ENCODE measurements around the gene LPP. TPM values are rescaled to one million over a fixed set of nuclear protein-coding genes. Genes with fewer than 3 reads are reported as not detected.

Gene LPP
- total RNA-seq, 1 donor from 2014 or later, result 132 TPM

- peaks cover 7% of the 10 kb centered on the region for H3K9me3 Mint-ChIP-seq
- H3K27ac Mint-ChIP-seq, result no peak overlapping the region
- H3K36me3 Mint-ChIP-seq, result peaks cover 3% of the 10 kb centered on the region
- no peaks in the 10 kb centered on the region for H3K27me3 Mint-ChIP-seq (ENCODE audit: low read depth)
- peaks cover 12% of the 10 kb centered on the region for H3K4me1 Mint-ChIP-seq
- H3K4me3 Mint-ChIP-seq, result no peak overlapping the region
- TF ChIP-seq CTCF (IDR thresholded peaks at IDR 0.05; ENCODE audit: unreplicated experiment), result no peak
- no peak for DNase-seq (ENCODE audit: low spot score in 2 of 2, unreplicated experiment in 2 of 2)
These were observed 761.2 kb downstream of the LPP start for GRCh38 chr3:188915127-188915526.

- H3K9me3 Mint-ChIP-seq, result peaks cover 7% of the 10 kb centered on the region
- peaks cover 12% of the 10 kb centered on the region for H3K4me1 Mint-ChIP-seq
- TF ChIP-seq CTCF (IDR thresholded peaks at IDR 0.05; ENCODE audit: unreplicated experiment), result no peak
- no peak for DNase-seq (ENCODE audit: low spot score in 2 of 2, unreplicated experiment in 2 of 2)
- no peak overlapping the region for H3K27ac Mint-ChIP-seq
- H3K4me3 Mint-ChIP-seq, result no peak overlapping the region
- H3K27me3 Mint-ChIP-seq (ENCODE audit: low read depth), result no peaks in the 10 kb centered on the region
- H3K36me3 Mint-ChIP-seq, result peaks cover 3% of the 10 kb centered on the region
These were observed 763.0 kb downstream of the LPP start for GRCh38 chr3:188916934-188917401.

DNA sequence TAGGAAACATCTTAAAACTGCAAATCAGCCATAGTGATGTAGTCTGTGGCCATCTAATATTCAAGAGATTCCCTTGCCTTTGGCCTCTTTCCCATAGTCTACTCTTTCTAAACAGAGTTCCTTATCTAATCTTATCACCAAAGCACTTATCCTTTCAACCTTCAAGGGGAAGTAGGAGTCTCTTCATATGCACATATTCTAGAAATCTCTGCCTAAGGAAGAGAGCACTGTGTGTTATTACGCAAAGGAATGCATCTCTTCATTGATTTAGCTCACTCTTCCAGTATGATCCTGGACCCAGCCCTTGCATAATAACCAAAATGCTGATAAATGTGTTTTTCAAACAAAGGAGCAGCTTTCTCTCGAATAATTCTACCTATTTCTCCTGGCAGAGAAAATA lies 764.1 kb downstream of the LPP start:
- Mint-ChIP-seq H3K9me3 (peaks cover 7% of the 10 kb centered on the region), H3K36me3 (peaks cover 3% of the 10 kb centered on the region), H3K27me3 (ENCODE audit: low read depth) (no peaks in the 10 kb centered on the region), H3K27ac (no peak overlapping the region), H3K4me3 (no peak overlapping the region), H3K4me1 (peaks cover 12% of the 10 kb centered on the region)
- no peak for TF ChIP-seq CTCF (IDR thresholded peaks at IDR 0.05; ENCODE audit: unreplicated experiment)
- no peak for DNase-seq (ENCODE audit: low spot score in 2 of 2, unreplicated experiment in 2 of 2)

DNA sequence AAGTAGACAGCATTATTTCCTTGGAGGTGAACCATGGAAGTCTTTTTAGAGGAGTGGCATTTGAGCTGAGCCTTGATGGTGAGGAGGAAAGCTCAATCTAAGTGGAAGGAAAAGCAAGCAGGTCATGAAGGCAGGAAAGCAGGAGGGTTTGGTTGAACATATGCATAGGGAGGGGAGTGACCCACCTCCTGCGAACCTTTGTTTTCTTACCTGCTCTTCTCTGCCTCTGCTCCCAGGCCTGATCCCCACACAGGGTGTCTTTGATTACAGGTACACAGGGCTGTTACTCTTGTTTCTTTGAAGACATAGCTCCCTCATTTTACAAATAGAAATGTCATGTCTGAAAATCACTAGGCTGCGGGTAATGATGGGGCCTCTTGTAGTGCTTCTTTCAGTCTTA lies 769.7 kb downstream of the LPP start:
- H3K27me3 Mint-ChIP-seq (ENCODE audit: low read depth), result no peaks in the 10 kb centered on the region
- peaks cover 3% of the 10 kb centered on the region for H3K36me3 Mint-ChIP-seq
- peaks cover 3% of the 10 kb centered on the region for H3K9me3 Mint-ChIP-seq
- no peak for DNase-seq (ENCODE audit: low spot score in 2 of 2, unreplicated experiment in 2 of 2)
- peaks cover 20% of the 10 kb centered on the region for H3K4me1 Mint-ChIP-seq
- no peak for TF ChIP-seq CTCF (IDR thresholded peaks at IDR 0.05; ENCODE audit: unreplicated experiment)
- H3K4me3 Mint-ChIP-seq, result no peak overlapping the region
- H3K27ac Mint-ChIP-seq, result no peak overlapping the region

DNA sequence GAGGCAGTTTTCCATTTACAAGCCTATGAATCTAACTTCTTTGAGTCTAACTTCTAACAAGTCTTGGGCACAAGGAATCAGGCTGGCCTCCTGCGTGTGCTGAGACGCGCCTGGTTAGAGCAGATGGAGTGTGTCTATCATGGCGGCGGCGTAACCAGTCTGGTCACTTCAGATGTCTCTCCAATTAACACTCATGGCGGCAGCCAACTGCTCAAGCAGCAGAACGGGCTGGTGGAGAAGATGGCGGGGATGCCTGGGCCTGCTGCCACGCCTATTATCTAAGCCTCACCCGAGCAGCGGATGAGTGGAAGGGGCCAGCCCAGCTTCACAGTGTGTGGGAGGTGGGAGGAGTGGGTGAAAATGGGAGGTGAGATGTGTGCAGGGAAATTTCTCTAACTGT lies 771.4 kb downstream of the LPP start:
- Mint-ChIP-seq H3K9me3 (no peaks in the 10 kb centered on the region), H3K36me3 (no peaks in the 10 kb centered on the region), H3K27me3 (ENCODE audit: low read depth) (no peaks in the 10 kb centered on the region), H3K4me1 (peaks cover 25% of the 10 kb centered on the region), H3K4me3 (no peak overlapping the region), H3K27ac (no peak overlapping the region)
- TF ChIP-seq CTCF (IDR thresholded peaks at IDR 0.05; ENCODE audit: unreplicated experiment), result no peak
- DNase-seq (ENCODE audit: low spot score in 2 of 2, unreplicated experiment in 2 of 2), result no peak

GRCh38 chr3:188926111-188926510 lies 772.2 kb downstream of the LPP start:
- peaks cover 25% of the 10 kb centered on the region for H3K4me1 Mint-ChIP-seq
- no peaks in the 10 kb centered on the region for H3K9me3 Mint-ChIP-seq
- no peak for DNase-seq (ENCODE audit: low spot score in 2 of 2, unreplicated experiment in 2 of 2)
- peak overlapping the region; percentile 18 for H3K27ac Mint-ChIP-seq
- H3K27me3 Mint-ChIP-seq (ENCODE audit: low read depth), result no peaks in the 10 kb centered on the region
- TF ChIP-seq CTCF (IDR thresholded peaks at IDR 0.05; ENCODE audit: unreplicated experiment), result no peak
- no peaks in the 10 kb centered on the region for H3K36me3 Mint-ChIP-seq
- H3K4me3 Mint-ChIP-seq, result no peak overlapping the region

All from mesothelial cell of epicardium (in vitro differentiated cells).